ENCODE results near the gene ABCB10. TPM values are rescaled to one million over a fixed set of nuclear protein-coding genes. Genes with fewer than 3 reads are reported as not detected.

ABCB10 gene
- polyA plus RNA-seq, 1 donor (not counting 4 experiments of a cell fraction or from before 2014, with no cell fraction given) = 14.3 TPM

DNA sequence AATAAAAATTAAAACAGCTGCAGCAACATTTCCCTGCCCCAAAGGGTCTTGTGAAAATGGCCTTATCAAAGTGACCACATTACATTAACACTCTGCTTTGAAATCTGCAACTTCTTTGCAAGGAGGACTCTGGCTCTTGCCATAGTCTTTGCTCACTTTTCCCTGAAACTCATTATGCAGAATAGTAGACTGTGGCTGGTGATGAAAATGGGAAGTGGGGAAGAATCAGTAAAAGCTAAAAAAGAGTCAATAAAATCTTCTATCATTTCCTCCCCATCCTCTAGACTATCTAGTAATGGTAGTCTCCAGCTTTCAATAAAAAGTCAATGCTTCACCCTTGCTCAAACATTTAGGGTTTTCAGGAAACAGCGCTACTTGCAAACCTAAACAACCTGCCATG lies 31.8 kb downstream of the ABCB10 start:
- no peak for FAIRE-seq
- TF ChIP-seq EZH2 (IDR thresholded peaks at IDR 0.05; ENCODE audit: low read length) (no peak), CTCF (optimal IDR thresholded peaks at IDR 0.05 in 1 of 3, IDR thresholded peaks at IDR 0.05 in 1 of 3, conservative IDR thresholded peaks at IDR 0.05 in 1 of 3; ENCODE audit: extremely low read depth in 1 of 3, insufficient read depth in 2 of 3, low read length in 3 of 3) (no peak)

DNA sequence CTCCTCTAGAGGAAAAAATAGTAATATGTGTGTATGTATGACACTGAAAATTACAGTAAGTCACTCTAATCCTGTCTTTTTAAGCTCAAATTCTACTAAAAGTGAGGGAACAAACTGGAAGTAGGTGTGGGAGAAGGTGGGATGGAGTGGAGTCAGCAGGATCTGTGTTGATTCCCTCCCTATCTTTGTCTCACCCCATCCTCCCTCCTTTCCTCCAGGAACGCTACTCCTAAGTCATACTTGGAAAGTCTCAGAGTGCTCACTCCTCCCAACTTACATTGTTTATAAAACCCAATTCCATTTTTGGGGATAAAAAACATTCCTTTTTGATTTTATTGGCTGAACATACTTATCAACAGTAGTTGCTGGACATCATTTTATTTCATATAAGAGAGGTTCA lies 35.5 kb downstream of the ABCB10 start:
- Histone ChIP-seq H3K9me1 (ENCODE audit: control insufficient read depth, extremely low read depth, insufficient read depth, low read length) (no peaks in the 10 kb centered on the region), H3K4me1 (ENCODE audit: control insufficient read depth, extremely low read depth, insufficient read depth, low read length) (no peaks in the 10 kb centered on the region), H4K20me1 (ENCODE audit: control insufficient read depth, extremely low read depth, insufficient read depth, low read length) (no peaks in the 10 kb centered on the region), H3K4me3 (ENCODE audit: control insufficient read depth in 2 of 3, extremely low read depth in 1 of 3, insufficient read depth in 2 of 3, low read depth in 1 of 3, low read length in 3 of 3) (no peak overlapping the region), H3K9me3 (ENCODE audit: control insufficient read depth, low read depth, low read length) (no peaks in the 10 kb centered on the region), H3K27me3 (ENCODE audit: control insufficient read depth, extremely low read depth, insufficient read depth, low read length) (no peaks in the 10 kb centered on the region), H3K36me3 (ENCODE audit: control insufficient read depth in 2 of 2, extremely low read depth in 1 of 2, insufficient read depth in 2 of 2, low read length in 2 of 2) (peaks cover 9 to 13% of the 10 kb centered on the region in 2 experiments), H3K79me2 (ENCODE audit: control insufficient read depth, insufficient read depth, low read length) (no peaks in the 10 kb centered on the region), H3K27ac (ENCODE audit: control insufficient read depth, insufficient read depth, low read length) (no peak overlapping the region), H3K9ac (ENCODE audit: control insufficient read depth, extremely low read depth, insufficient read depth, low read length) (no peak overlapping the region), H2AFZ (ENCODE audit: control insufficient read depth, low read length) (no peak overlapping the region), H3K4me2 (ENCODE audit: control insufficient read depth, extremely low read depth, insufficient read depth, low read depth, low read length) (no peak overlapping the region)
- FAIRE-seq (no peak), DNase-seq (ENCODE audit: low read depth, low spot score) (no peak)
- dilution Hi-C loops (cut with MboI; ENCODE audit: extremely low pct_ligation_motif_present, low sequenced_read_pairs) = no loop called here
- no peak for TF ChIP-seq CTCF (optimal IDR thresholded peaks at IDR 0.05 in 1 of 3, IDR thresholded peaks at IDR 0.05 in 1 of 3, conservative IDR thresholded peaks at IDR 0.05 in 1 of 3; ENCODE audit: extremely low read depth in 1 of 3, insufficient read depth in 2 of 3, low read length in 3 of 3)
- TF ChIP-seq EZH2 (IDR thresholded peaks at IDR 0.05; ENCODE audit: low read length) = no peak

More for the DNA sequence above, 31.8 kb downstream of the ABCB10 start:
- Histone ChIP-seq H3K36me3 (ENCODE audit: control insufficient read depth in 2 of 2, extremely low read depth in 1 of 2, insufficient read depth in 2 of 2, low read length in 2 of 2) (peaks cover 4 to 19% of the 10 kb centered on the region in 2 experiments), H3K4me1 (ENCODE audit: control insufficient read depth, extremely low read depth, insufficient read depth, low read length) (no peaks in the 10 kb centered on the region), H4K20me1 (ENCODE audit: control insufficient read depth, extremely low read depth, insufficient read depth, low read length) (no peaks in the 10 kb centered on the region), H3K9me1 (ENCODE audit: control insufficient read depth, extremely low read depth, insufficient read depth, low read length) (no peaks in the 10 kb centered on the region), H3K27me3 (ENCODE audit: control insufficient read depth, extremely low read depth, insufficient read depth, low read length) (no peaks in the 10 kb centered on the region), H2AFZ (ENCODE audit: control insufficient read depth, low read length) (no peak overlapping the region), H3K9ac (ENCODE audit: control insufficient read depth, extremely low read depth, insufficient read depth, low read length) (no peak overlapping the region), H3K4me2 (ENCODE audit: control insufficient read depth, extremely low read depth, insufficient read depth, low read depth, low read length) (no peak overlapping the region), H3K27ac (ENCODE audit: control insufficient read depth, insufficient read depth, low read length) (no peak overlapping the region), H3K9me3 (ENCODE audit: control insufficient read depth, low read depth, low read length) (no peaks in the 10 kb centered on the region), H3K79me2 (ENCODE audit: control insufficient read depth, insufficient read depth, low read length) (no peaks in the 10 kb centered on the region), H3K4me3 (ENCODE audit: control insufficient read depth in 2 of 3, extremely low read depth in 1 of 3, insufficient read depth in 2 of 3, low read depth in 1 of 3, low read length in 3 of 3) (no peak overlapping the region)
- no peak for DNase-seq (ENCODE audit: low read depth, low spot score)
- dilution Hi-C loops (cut with MboI; ENCODE audit: extremely low pct_ligation_motif_present, low sequenced_read_pairs) = no loop called here

All from keratinocyte (primary cell).